ENCODE results near the gene GRM1. TPM values are rescaled to one million over a fixed set of nuclear protein-coding genes. Genes with fewer than 3 reads are reported as not detected.

Gene GRM1
- total RNA-seq, 1 donor from 2014 or later: 0.39 TPM

DNA sequence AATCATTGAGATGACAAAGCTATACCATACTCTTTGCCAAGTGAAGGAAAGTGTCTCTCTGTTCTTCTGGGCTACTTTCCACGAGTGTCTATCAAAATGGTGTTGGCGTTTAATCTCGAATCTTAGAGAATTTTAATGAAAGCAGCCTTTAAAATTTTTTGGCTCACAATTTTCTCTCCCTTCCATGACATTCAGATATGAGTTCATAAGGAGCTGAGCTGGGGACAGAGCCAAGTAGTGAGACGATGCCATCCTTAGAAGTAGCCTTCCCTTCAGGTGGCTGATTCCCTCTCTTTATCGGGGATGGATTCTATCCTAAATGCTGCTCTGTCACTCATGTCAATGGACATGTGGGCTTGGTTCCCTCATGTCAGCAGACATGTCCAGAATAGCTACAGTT, 132.8 kb downstream of the GRM1 start:
- Mint-ChIP-seq H3K36me3 (no peaks in the 10 kb centered on the region), H3K27ac (no peak overlapping the region), H3K9me3 (no peaks in the 10 kb centered on the region), H3K4me1 (ENCODE audit: unreplicated experiment) (no peaks in the 10 kb centered on the region), H3K27me3 (no peaks in the 10 kb centered on the region), H3K4me3 (no peak overlapping the region)
- TF ChIP-seq, protein P1, sequence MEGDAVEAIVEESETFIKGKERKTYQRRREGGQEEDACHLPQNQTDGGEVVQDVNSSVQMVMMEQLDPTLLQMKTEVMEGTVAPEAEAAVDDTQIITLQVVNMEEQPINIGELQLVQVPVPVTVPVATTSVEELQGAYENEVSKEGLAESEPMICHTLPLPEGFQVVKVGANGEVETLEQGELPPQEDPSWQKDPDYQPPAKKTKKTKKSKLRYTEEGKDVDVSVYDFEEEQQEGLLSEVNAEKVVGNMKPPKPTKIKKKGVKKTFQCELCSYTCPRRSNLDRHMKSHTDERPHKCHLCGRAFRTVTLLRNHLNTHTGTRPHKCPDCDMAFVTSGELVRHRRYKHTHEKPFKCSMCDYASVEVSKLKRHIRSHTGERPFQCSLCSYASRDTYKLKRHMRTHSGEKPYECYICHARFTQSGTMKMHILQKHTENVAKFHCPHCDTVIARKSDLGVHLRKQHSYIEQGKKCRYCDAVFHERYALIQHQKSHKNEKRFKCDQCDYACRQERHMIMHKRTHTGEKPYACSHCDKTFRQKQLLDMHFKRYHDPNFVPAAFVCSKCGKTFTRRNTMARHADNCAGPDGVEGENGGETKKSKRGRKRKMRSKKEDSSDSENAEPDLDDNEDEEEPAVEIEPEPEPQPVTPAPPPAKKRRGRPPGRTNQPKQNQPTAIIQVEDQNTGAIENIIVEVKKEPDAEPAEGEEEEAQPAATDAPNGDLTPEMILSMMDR (conservative IDR thresholded peaks at IDR 0.05): no peak
- no peak for DNase-seq (ENCODE audit: extremely low spot score, unreplicated experiment)

DNA sequence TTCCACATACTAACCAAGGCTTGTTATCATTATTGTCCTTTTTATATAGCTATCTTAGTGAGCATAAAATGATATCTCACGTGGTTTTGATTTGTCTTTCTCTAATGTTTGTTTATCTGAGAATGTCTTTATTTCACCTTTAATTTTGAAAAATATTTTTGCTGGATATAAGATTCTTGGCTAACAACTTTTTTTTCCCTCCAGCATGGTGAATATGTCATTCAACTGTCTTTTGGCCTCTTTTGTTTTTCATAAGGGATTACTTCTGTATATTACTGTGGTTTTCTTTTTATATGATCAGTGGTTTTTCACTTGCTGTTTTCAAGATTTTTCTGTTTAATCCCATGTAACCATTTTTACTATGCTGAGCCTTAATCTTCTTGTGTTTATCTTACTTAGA, 141.0 kb downstream of the GRM1 start:
- H3K27me3 Mint-ChIP-seq: no peaks in the 10 kb centered on the region
- no peaks in the 10 kb centered on the region for H3K4me1 Mint-ChIP-seq (ENCODE audit: unreplicated experiment)
- no peak overlapping the region for H3K27ac Mint-ChIP-seq
- no peaks in the 10 kb centered on the region for H3K36me3 Mint-ChIP-seq
- TF ChIP-seq, protein P1 (conservative IDR thresholded peaks at IDR 0.05): no peak
- no peak overlapping the region for H3K4me3 Mint-ChIP-seq
- no peak for DNase-seq (ENCODE audit: extremely low spot score, unreplicated experiment)
- H3K9me3 Mint-ChIP-seq: peaks cover 4% of the 10 kb centered on the region

DNA sequence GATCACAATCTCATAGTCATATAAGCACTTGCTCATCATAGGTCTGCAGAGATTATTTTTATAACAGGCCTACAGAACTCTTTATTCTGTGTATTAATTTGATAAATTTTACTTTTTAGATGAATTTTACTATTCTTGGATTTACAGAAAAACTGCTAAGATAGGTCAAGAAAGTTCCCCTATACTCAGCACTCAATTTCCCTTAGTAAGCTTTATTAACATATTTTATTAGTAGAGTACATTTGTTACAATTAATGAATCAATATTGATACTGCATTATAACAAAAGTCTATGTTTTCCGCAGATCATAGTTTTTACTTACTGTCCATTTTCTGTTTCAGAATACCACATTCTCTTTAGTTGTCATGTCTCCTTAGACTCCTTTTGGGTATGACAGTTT, 148.9 kb downstream of the GRM1 start:
- no peak overlapping the region for H3K4me3 Mint-ChIP-seq
- no peaks in the 10 kb centered on the region for H3K9me3 Mint-ChIP-seq
- no peaks in the 10 kb centered on the region for H3K27me3 Mint-ChIP-seq
- no peak for DNase-seq (ENCODE audit: extremely low spot score, unreplicated experiment)
- no peaks in the 10 kb centered on the region for H3K36me3 Mint-ChIP-seq
- H3K27ac Mint-ChIP-seq: no peak overlapping the region
- TF ChIP-seq, protein P1 (conservative IDR thresholded peaks at IDR 0.05): no peak
- H3K4me1 Mint-ChIP-seq (ENCODE audit: unreplicated experiment): no peaks in the 10 kb centered on the region

DNA sequence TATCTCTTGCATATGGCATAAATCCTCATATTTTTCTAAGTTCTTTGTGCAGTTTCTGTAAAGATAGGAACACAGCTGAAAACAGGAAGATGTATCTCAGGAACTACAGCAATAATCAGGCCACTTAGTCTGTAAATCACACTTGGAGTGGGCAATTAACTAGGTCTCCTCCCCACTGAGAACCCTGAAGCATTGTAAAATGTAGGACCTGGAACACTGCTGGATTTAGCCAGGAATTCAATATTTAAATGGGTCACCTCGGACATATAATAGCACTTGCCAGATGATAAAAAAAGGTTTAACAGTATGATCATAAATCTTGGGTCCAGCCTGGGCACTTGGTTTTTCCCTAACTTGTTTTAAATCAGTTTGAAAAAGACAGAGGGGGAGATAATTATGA, 155.0 kb downstream of the GRM1 start:
- H3K4me3 Mint-ChIP-seq: no peak overlapping the region
- H3K4me1 Mint-ChIP-seq (ENCODE audit: unreplicated experiment): no peaks in the 10 kb centered on the region
- H3K9me3 Mint-ChIP-seq: no peaks in the 10 kb centered on the region
- no peak overlapping the region for H3K27ac Mint-ChIP-seq
- no peaks in the 10 kb centered on the region for H3K36me3 Mint-ChIP-seq
- TF ChIP-seq, protein P1 (conservative IDR thresholded peaks at IDR 0.05): no peak
- DNase-seq (ENCODE audit: extremely low spot score, unreplicated experiment): no peak
- peaks cover 3% of the 10 kb centered on the region for H3K27me3 Mint-ChIP-seq

DNA sequence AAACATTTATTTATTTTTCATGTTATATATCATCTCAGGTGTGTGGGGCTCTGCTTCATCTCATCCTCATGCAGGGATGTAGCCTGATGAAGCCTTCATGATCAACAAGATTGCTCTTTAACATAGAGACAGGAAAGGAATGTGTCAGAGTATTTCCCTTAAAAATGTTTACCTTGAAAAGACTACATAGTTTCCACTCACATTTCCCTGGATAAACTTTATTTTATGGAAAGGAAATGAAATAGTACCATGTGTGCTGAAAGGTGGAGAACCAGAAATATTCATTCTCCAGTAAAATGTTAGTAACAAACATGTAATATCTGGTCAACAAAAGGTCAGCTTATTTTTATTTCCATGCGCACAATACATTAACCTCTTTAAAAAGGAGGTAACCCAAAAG, 155.8 kb downstream of the GRM1 start:
- no peak overlapping the region for H3K27ac Mint-ChIP-seq
- no peaks in the 10 kb centered on the region for H3K9me3 Mint-ChIP-seq
- H3K36me3 Mint-ChIP-seq: no peaks in the 10 kb centered on the region
- H3K4me1 Mint-ChIP-seq (ENCODE audit: unreplicated experiment): no peaks in the 10 kb centered on the region
- DNase-seq (ENCODE audit: extremely low spot score, unreplicated experiment): no peak
- peaks cover 3% of the 10 kb centered on the region for H3K27me3 Mint-ChIP-seq
- H3K4me3 Mint-ChIP-seq: no peak overlapping the region
- TF ChIP-seq, protein P1 (conservative IDR thresholded peaks at IDR 0.05): no peak

DNA sequence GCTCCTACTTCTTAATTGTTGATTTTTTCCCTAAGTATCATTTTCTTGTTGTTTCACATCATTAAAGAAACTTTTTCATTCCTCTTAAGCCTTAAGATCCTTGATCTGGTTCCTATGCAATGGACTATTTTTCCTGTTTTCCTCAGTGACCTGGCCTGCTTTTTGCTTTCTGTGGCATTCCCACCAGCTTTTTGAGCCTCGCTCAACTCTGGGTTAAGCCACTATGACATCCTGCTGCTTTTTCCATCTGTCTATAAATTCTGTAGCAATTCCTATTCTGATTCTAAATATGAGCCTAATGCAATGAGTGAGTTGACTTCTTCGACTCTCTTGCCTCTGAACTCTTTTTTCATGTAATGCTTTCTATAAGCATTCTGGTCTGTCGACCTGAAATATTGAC, 160.3 kb downstream of the GRM1 start:
- no peaks in the 10 kb centered on the region for H3K4me1 Mint-ChIP-seq (ENCODE audit: unreplicated experiment)
- TF ChIP-seq, protein P1 (conservative IDR thresholded peaks at IDR 0.05): no peak
- no peak overlapping the region for H3K4me3 Mint-ChIP-seq
- no peak for DNase-seq (ENCODE audit: extremely low spot score, unreplicated experiment)
- H3K36me3 Mint-ChIP-seq: no peaks in the 10 kb centered on the region
- peaks cover 3% of the 10 kb centered on the region for H3K27me3 Mint-ChIP-seq
- H3K9me3 Mint-ChIP-seq: no peaks in the 10 kb centered on the region
- H3K27ac Mint-ChIP-seq: no peak overlapping the region
